Pancreas (tissue), 10 donors: ENCODE results near the gene SMURF2. TPM values are rescaled to one million over a fixed set of nuclear protein-coding genes. Genes with fewer than 3 reads are reported as not detected.

Source experiments
- ATAC-seq, 4 donors: fragments of 200-7000 bp; cut with Tn5 transposase; one replicate each; pipeline versions ENCODE4 v1.8.0 to v1.9.1; 2020; ENCODE audit warnings: mild to moderate bottlenecking in 4 of 4, moderate library complexity in 4 of 4
- DNase-seq, 6 donors: peaks; one replicate each; pipeline ENCODE4 v3.0.0-alpha.2; 2020
- FAIRE-seq: peaks from 2 replicates; lab custom pipeline; 2012; peaks lifted over from hg19 to GRCh38; lab: Jason Lieb, UNC
- H3K27ac ChIP-seq, 4 donors: fragments of 200-600 bp; sonication (generic); 1 replicate in 3 of 4; 2 replicates in 1 of 4; pipeline versions ENCODE4 v1.5.0 to v1.8.0; 2020
- H3K27me3 ChIP-seq, 4 donors: fragments of 200-600 bp; one replicate each; pipeline ENCODE4 v1.8.0; 2021
- H3K36me3 ChIP-seq, 3 donors: fragments of 200-600 bp; sonication (generic) in 1 of 3; one replicate each; pipeline versions ENCODE4 v1.5.0 to v1.8.0; 2020 to 2021
- H3K4me1 ChIP-seq, 3 donors: fragments of 200-600 bp; one replicate each; pipeline ENCODE4 v1.8.0; 2021
- H3K4me3 ChIP-seq, 4 donors: fragments of 200-600 bp; sonication (generic) in 2 of 4; one replicate each; pipeline versions ENCODE4 v1.5.0 to v1.8.0; 2020 to 2021
- H3K9me3 ChIP-seq, 4 donors: fragments of 200-600 bp; one replicate each; pipeline ENCODE4 v1.8.0; 2021
- CTCF ChIP-seq, 4 donors: fragments of 200-600 bp; sonication (generic) in 3 of 4; IDR thresholded peaks; one replicate each; pipeline versions ENCODE4 v1.5.0 to v1.8.0; 2021; ENCODE audit warnings: antibody characterized with exemption in 4 of 4
- WGBS, 2 donors: extraction: QIAGEN DNeasy Blood & Tissue Kit; methylation state at CpG; one replicate each; pipeline ENCODE4 v1.1.7; 2013; 5-methylcytosine and 5-hydroxymethylcytosine counted together
- intact Hi-C, 3 donors: fragments of 100-400 bp; cut with DNase I; formaldehyde crosslinking; loops; one replicate each; pipeline versions ENCODE4 v1.11.1 to v1.14.2; 2022
- polyA plus RNA-seq, 2 donors: library from polyadenylated mRNA; stranded (reverse); fragments of 200-250 nt; gene quantifications; one replicate each; pipeline ENCODE4 v1.2.3, GENCODE V29; 2013
- total RNA-seq, 6 donors: library from RNA; stranded (reverse); fragmentation: NEBNext Ultra II Directional in 4 of 6; extraction: Animal tissue kit (Norgen Biotek cat#: 25700) in 4 of 6; gene quantifications; one replicate each; pipeline versions ENCODE4 v1.2.1 to v1.2.4, GENCODE V29; 2021 to 2023
- donor health status: healthy with polysubstance abuse.
- donor health status: DM: no; HTN: no; CAD: no; lungs with moderate emphysema.
- donor health status: DM: no; HTN: no; CAD: no.
- donor health status: control.
- donor health status: control.
- donor health status: Bipolar disorder and iron deficiency.
- donor health status: DM: yes; HTN: yes; CAD: no.
- donor health status: DM: no; HTN: no; CAD: no.
- donor health status: DM: no; HTN: no; CAD: no.
- donor health status: DM: yes; HTN: yes; CAD: no.

Gene SMURF2
- total and polyA plus RNA-seq, 8 donors, result 3.0 to 17.1 (median 8.0) TPM

DNA sequence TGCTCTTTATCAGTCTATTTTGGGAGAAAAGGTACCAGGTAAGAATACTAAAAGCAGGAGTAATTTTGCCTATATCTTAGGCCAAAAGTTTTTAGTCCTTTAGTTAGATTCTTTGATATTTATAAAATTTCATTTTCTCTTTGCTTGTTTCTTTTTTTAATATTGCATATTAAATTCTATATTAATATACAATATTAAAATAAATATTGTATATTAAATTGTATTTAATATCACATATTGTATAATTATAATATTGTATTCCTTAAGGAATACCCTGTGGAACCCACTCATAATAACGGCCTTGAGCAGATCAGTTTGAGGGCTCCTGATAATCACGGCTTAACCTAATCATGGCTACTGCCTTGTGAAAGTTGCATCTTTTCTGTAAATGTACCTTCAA, 153.4 kb downstream of the SMURF2 start:
- no peak for TF ChIP-seq CTCF (IDR thresholded peaks at IDR 0.05)
- H3K27me3 ChIP-seq, result no peaks in the 10 kb centered on the region
- peaks cover 12 to 18% (median 18%) of the 10 kb centered on the region in 3 donors for H3K4me1 ChIP-seq
- H3K36me3 ChIP-seq, result peaks cover 2 to 31% (median 9%) of the 10 kb centered on the region in 3 donors
- no peak overlapping the region for H3K27ac ChIP-seq
- H3K4me3 ChIP-seq, result peak overlapping the region in 1 of 4 donors; percentile 86
- DNase-seq (no peak), FAIRE-seq (no peak), ATAC-seq (no peak)
- intact Hi-C loops, result no loop called here
- H3K9me3 ChIP-seq, result no peaks in the 10 kb centered on the region
- WGBS, 2 donors, result 64 to 71% methylated on average over 2 of the region's 2 CpGs

GRCh38 chr17:64507413-64507782, 154.7 kb downstream of the SMURF2 start:
- WGBS, 2 donors, result 0 to 1% methylated on average over 13 of the region's 13 CpGs
- peak in 4 of 6 donors; percentile 21 to 31 (median 27) for DNase-seq
- Histone ChIP-seq H3K9me3 (no peaks in the 10 kb centered on the region), H3K27ac (peak overlapping the region; percentile 99 to 100 (median 100)), H3K36me3 (peaks cover 2 to 44% (median 19%) of the 10 kb centered on the region in 3 donors), H3K4me1 (peaks cover 21 to 31% (median 29%) of the 10 kb centered on the region in 3 donors), H3K27me3 (no peaks in the 10 kb centered on the region), H3K4me3 (peak overlapping the region; percentile 68 to 90 (median 82))
- no peak for TF ChIP-seq CTCF (IDR thresholded peaks at IDR 0.05)
- intact Hi-C loops, result no loop called here
- FAIRE-seq, result no peak
- peak; percentile 13 to 44 (median 33) for ATAC-seq

GRCh38 chr17:64506576-64507412, 155.3 kb downstream of the SMURF2 start, which contains the start of gene CEP95:
CEP95 (plus strand) TSS chr17:64506977; CDS start chr17:64507098, 121 bp downstream.
- TF ChIP-seq CTCF (IDR thresholded peaks at IDR 0.05), result no peak
- WGBS, 2 donors, result 0% methylated on average over 70 to 77 of the region's 77 CpGs
- ATAC-seq, result peak; percentile 66 to 80 (median 74)
- Histone ChIP-seq H3K27ac (peak within 1 kb of the TSS; percentile 99 to 100 (median 100)), H3K4me3 (peak within 1 kb of the TSS; percentile 68 to 90 (median 82)), H3K27me3 (no peaks in the 10 kb centered on the region), H3K4me1 (peaks cover 21 to 35% (median 31%) of the 10 kb centered on the region in 3 donors), H3K9me3 (no peaks in the 10 kb centered on the region), H3K36me3 (peaks cover 3 to 45% (median 22%) of the 10 kb centered on the region in 3 donors)
- intact Hi-C loops, result no loop called here
- no peak for FAIRE-seq
- peak; percentile 87 to 94 (median 92) for DNase-seq

DNA sequence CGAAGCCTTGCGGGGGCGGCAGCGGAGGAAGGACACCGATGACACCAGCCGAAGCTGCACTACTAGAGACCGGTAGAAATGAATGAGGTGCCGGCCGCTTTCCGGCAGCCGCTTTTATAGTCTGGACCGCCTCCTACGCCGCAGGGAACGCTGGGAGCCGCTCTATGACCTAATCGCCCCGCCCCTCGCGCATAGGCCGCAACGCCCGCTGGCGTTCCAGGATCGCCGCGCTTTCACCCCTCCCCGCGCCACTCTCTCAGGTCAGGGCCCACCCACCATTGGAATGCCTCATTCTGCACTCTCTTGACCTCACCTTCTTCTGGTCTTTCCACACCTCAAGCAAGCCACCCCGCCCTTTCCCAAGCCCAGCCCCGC, 155.9 kb downstream of the SMURF2 start, which contains the start of gene DDX5:
TSS of gene DDX5 (minus strand) at position 89 of the 375 bp plus-strand sequence. CDS start 170 bp downstream, outside the sequence.
- no peak for FAIRE-seq
- no peaks in the 10 kb centered on the region for H3K27me3 ChIP-seq
- ATAC-seq, result peak; percentile 78 to 88 (median 82)
- H3K27ac ChIP-seq, result peak within 1 kb of the TSS; percentile 99 to 100 (median 100)
- H3K36me3 ChIP-seq, result peaks cover 8 to 45% (median 28%) of the 10 kb centered on the region in 3 donors
- 0 to 1% methylated on average over 31 of the region's 31 CpGs for WGBS, 2 donors
- no peak for TF ChIP-seq CTCF (IDR thresholded peaks at IDR 0.05)
- H3K9me3 ChIP-seq, result no peaks in the 10 kb centered on the region
- DNase-seq, result peak; percentile 97 to 99 (median 98)
- intact Hi-C loops, result no loop called here
- peak within 1 kb of the TSS; percentile 68 to 90 (median 82) for H3K4me3 ChIP-seq
- H3K4me1 ChIP-seq, result peaks cover 21 to 36% (median 31%) of the 10 kb centered on the region in 3 donors
